ENCODE data around the gene HIC1. TPM values are rescaled to one million over a fixed set of nuclear protein-coding genes. Genes with fewer than 3 reads are reported as not detected.

Gene HIC1
- total RNA-seq, 1 donor = 18.5 TPM

DNA sequence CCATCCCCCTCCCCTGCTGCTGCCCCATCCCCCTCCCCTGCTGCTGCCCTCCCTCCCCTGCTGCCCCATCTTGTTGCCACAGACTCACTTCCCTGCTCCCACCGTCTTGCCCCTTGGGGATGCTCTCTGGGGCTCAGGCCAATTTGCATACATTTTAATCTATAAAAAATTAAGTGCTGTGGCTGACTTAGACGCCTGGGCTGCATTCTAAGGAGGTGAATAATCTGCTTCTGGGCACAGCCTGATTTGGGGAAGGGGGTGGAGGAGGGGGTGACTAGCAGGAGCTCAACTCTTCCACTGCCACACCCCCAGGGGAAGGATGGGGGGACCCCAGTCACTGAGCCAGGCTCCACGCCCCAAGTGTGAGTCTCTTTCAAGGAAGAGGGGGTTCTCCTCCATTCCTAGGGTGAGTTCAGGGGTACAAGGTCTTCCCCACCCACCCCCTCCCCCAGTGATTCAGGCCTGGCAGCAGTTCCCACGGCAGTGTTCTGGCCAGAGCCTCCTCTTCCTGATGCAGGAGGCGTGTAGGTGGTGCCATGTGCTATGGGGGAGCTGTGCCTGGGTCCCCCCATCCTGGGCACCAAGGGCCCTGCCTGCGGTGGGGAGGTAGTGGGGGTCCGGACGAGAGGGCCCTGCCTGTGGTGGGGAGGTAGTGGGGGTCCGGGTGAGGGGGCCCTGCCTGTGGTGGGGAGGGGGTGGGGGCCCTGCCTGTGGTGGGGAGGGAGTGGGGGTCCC lies 19.9 kb upstream of the HIC1 start:
- TF ChIP-seq, protein P1, sequence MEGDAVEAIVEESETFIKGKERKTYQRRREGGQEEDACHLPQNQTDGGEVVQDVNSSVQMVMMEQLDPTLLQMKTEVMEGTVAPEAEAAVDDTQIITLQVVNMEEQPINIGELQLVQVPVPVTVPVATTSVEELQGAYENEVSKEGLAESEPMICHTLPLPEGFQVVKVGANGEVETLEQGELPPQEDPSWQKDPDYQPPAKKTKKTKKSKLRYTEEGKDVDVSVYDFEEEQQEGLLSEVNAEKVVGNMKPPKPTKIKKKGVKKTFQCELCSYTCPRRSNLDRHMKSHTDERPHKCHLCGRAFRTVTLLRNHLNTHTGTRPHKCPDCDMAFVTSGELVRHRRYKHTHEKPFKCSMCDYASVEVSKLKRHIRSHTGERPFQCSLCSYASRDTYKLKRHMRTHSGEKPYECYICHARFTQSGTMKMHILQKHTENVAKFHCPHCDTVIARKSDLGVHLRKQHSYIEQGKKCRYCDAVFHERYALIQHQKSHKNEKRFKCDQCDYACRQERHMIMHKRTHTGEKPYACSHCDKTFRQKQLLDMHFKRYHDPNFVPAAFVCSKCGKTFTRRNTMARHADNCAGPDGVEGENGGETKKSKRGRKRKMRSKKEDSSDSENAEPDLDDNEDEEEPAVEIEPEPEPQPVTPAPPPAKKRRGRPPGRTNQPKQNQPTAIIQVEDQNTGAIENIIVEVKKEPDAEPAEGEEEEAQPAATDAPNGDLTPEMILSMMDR (IDR thresholded peaks at IDR 0.05; ENCODE audit: extremely low read depth, low read depth, low read length) = no peak
- peaks cover 35% of the 10 kb centered on the region for H3K4me1 ChIP-seq (ENCODE audit: insufficient read depth, low read length)
- H3K4me3 ChIP-seq (ENCODE audit: insufficient read depth, low read length) = no peak overlapping the region
- H3K27ac ChIP-seq (ENCODE audit: low read depth, low read length) = peak overlapping the region; percentile 15
- peaks cover 29% of the 10 kb centered on the region for H3K36me3 ChIP-seq (ENCODE audit: insufficient read depth, low read length)
- DNase-seq (ENCODE audit: insufficient read length, low spot score, missing footprints) = peak; percentile 98
- H3K4me2 ChIP-seq (ENCODE audit: insufficient read depth, low read length) = peak overlapping the region; percentile 58
- no peak overlapping the region for H2AFZ ChIP-seq (ENCODE audit: low read length)
- H3K27me3 ChIP-seq (ENCODE audit: insufficient read depth, low read length) = no peaks in the 10 kb centered on the region
- H3K79me2 ChIP-seq (ENCODE audit: insufficient read depth, low read length) = peaks cover 24% of the 10 kb centered on the region
- H3K9me3 ChIP-seq (ENCODE audit: low read depth, low read length) = no peaks in the 10 kb centered on the region
- H4K20me1 ChIP-seq (ENCODE audit: insufficient read depth, low read length) = no peaks in the 10 kb centered on the region

DNA sequence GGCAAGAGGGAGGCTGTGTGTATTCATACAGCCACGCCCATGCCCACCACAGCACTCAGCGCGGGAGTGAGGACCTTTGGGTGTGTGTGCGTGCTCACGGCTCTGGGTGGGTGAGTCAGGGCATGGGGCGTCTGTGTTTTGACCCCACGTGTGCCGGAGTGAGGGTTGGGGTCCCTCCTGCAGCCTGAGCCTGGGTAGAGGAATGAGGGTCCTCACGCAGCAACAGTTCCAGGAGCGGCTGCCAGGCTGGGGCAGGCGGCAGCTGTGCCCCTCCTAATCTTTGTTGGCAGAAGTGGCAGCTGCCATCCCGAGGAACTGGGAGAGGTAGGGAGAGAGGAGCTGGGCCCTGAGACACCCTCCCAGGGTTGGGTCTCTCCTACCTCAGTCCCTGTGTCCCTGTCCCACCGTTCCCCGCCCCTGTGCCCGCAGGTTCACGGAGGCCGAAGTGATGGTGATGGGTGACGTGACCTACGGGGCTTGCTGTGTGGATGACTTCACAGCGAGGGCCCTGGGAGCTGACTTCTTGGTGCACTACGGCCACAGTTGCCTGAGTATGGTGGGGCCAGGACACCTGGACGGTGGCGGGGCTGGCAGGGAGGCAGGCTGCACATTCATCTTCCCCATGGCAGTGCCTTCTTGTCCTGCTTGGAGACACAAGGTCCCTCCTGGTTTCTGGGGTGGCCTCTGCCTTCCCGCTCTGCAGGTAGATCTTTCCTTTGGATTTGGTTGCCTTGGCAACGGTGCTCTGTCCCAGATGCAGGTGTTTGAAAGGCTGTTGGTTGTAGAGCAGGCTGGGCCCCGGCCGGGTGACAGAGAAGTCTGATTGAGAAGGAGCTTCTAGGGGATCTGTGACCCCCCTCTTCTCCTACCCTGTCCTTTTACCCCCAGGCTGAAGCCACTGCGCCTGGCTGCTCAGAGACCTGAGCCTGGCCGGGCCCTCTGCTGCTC lies 19.1 kb upstream of the HIC1 start:
- H2AFZ ChIP-seq (ENCODE audit: low read length) = no peak overlapping the region
- H3K79me2 ChIP-seq (ENCODE audit: insufficient read depth, low read length) = peaks cover 19% of the 10 kb centered on the region
- H3K9me3 ChIP-seq (ENCODE audit: low read depth, low read length) = no peaks in the 10 kb centered on the region
- peaks cover 33% of the 10 kb centered on the region for H3K4me1 ChIP-seq (ENCODE audit: insufficient read depth, low read length)
- H3K27me3 ChIP-seq (ENCODE audit: insufficient read depth, low read length) = no peaks in the 10 kb centered on the region
- H3K4me3 ChIP-seq (ENCODE audit: insufficient read depth, low read length) = no peak overlapping the region
- peak overlapping the region; percentile 45 for H3K27ac ChIP-seq (ENCODE audit: low read depth, low read length)
- H3K4me2 ChIP-seq (ENCODE audit: insufficient read depth, low read length) = no peak overlapping the region
- DNase-seq (ENCODE audit: insufficient read length, low spot score, missing footprints) = peak; percentile 62
- TF ChIP-seq, protein P1 (IDR thresholded peaks at IDR 0.05; ENCODE audit: extremely low read depth, low read depth, low read length) = no peak
- H3K36me3 ChIP-seq (ENCODE audit: insufficient read depth, low read length) = peaks cover 38% of the 10 kb centered on the region
- no peaks in the 10 kb centered on the region for H4K20me1 ChIP-seq (ENCODE audit: insufficient read depth, low read length)

DNA sequence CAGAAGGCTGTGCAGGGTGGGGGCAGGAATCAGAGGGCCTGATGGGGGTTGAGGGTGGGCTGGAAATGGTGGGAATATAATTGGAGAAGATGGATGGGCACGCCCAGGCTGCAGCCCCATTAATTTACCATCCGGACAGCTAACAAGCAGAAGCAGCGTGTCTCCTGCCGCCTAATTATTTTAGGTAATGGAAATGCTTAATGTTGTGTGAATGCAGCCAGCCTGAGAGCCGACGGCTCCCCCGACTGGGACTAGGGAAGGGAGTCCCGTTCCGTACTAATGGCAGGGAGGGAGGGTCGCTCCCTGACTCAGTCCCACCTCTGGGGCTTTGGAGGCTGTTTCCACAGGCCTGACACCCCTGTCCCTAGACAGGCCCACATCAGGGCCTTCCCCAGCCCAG lies 17.7 kb upstream of the HIC1 start:
- Histone ChIP-seq H3K36me3 (ENCODE audit: insufficient read depth, low read length) (peaks cover 43% of the 10 kb centered on the region), H3K79me2 (ENCODE audit: insufficient read depth, low read length) (peaks cover 9% of the 10 kb centered on the region), H3K27me3 (ENCODE audit: insufficient read depth, low read length) (no peaks in the 10 kb centered on the region), H3K4me3 (ENCODE audit: insufficient read depth, low read length) (no peak overlapping the region), H3K4me1 (ENCODE audit: insufficient read depth, low read length) (peaks cover 31% of the 10 kb centered on the region), H4K20me1 (ENCODE audit: insufficient read depth, low read length) (no peaks in the 10 kb centered on the region), H3K27ac (ENCODE audit: low read depth, low read length) (no peak overlapping the region), H3K9me3 (ENCODE audit: low read depth, low read length) (no peaks in the 10 kb centered on the region), H2AFZ (ENCODE audit: low read length) (no peak overlapping the region), H3K4me2 (ENCODE audit: insufficient read depth, low read length) (no peak overlapping the region)
- DNase-seq (ENCODE audit: insufficient read length, low spot score, missing footprints) = no peak
- TF ChIP-seq, protein P1 (IDR thresholded peaks at IDR 0.05; ENCODE audit: extremely low read depth, low read depth, low read length) = no peak
